NT2/D1 (cell line): ENCODE results near the gene ARL15.

ENCODE experiments used
- SUZ12 ChIP-seq: IDR thresholded peaks from 2 replicates; pipeline ENCODE4 v1.6.1; 2011; ENCODE audit not compliant: insufficient read length, insufficient read depth; ENCODE audit errors: extremely low read depth
- YY1 ChIP-seq: IDR thresholded peaks from 2 replicates; pipeline ENCODE4 v1.6.1; 2011; ENCODE audit not compliant: insufficient read length, insufficient read depth
- ZNF274 ChIP-seq: IDR thresholded peaks from 2 replicates; pipeline ENCODE4 v1.6.1; 2011; ENCODE audit warnings: mild to moderate bottlenecking, low read depth, low read length

- no peak for TF ChIP-seq ZNF274
- TF ChIP-seq YY1 = no peak
- TF ChIP-seq SUZ12 = no peak
These were observed 11.4 kb downstream of the ARL15 start for GRCh38 chr5:54298947-54299346.
